Common myeloid progenitor, CD34-positive (primary cell): ENCODE measurements around the gene DHH.

Experiments
- CTCF ChIA-PET: fragments of 350-600 bp; sonication (Branson Sonifier 250); formaldehyde crosslinking; loops from one replicate; lab custom pipeline; 2021; ENCODE audit warnings: antibody characterized with exemption; lab: Charles Lee
- POLR2A ChIA-PET: fragments of 350-600 bp; sonication (Branson Sonifier 250); formaldehyde crosslinking; loops from one replicate; lab custom pipeline; 2021; ENCODE audit warnings: antibody characterized with exemption; lab: Charles Lee
- DNase-seq, 3 donors: peaks; one replicate each; pipeline versions ENCODE4 v3.0.0 to v3.0.0-alpha.2; 2013
- H3K27ac ChIP-seq, 2 experiments: 1 replicate in 1 of 2; 2 replicates in 1 of 2; pipeline ENCODE4 v1.7.0; 2013; ENCODE audit warnings: inconsistent platforms in 2 of 2, low read length in 2 of 2, mild to moderate bottlenecking in 2 of 2, low read depth in 1 of 2, moderate library complexity in 1 of 2; ENCODE audit not compliant: severe bottlenecking in 2 of 2, insufficient read depth in 1 of 2, poor library complexity in 1 of 2
- H3K27me3 ChIP-seq, 5 experiments: replicated peaks in 2 of 5; 1 replicate in 3 of 5; 2 replicates in 2 of 5; pipeline versions ENCODE4 v1.6.1 to v1.7.0; 2013; ENCODE audit warnings: low read length in 4 of 5, mild to moderate bottlenecking in 2 of 5, moderate library complexity in 2 of 5, inconsistent platforms in 1 of 5; ENCODE audit not compliant: insufficient read depth in 5 of 5, control insufficient read depth in 4 of 5
- H3K36me3 ChIP-seq, 4 experiments: 1 replicate in 2 of 4; 2 replicates in 2 of 4; pipeline versions ENCODE4 v1.6.1 to v1.7.0; 2013; ENCODE audit warnings: low read length in 3 of 4, control low read depth in 1 of 4, mild to moderate bottlenecking in 1 of 4; ENCODE audit not compliant: control insufficient read depth in 4 of 4, insufficient read depth in 4 of 4
- H3K4me1 ChIP-seq, 4 experiments: 1 replicate in 3 of 4; 2 replicates in 1 of 4; pipeline versions ENCODE4 v1.6.1 to v1.7.1; 2013; ENCODE audit warnings: low read length in 3 of 4, mild to moderate bottlenecking in 3 of 4, control low read depth in 1 of 4, inconsistent platforms in 1 of 4, moderate library complexity in 1 of 4; ENCODE audit not compliant: control insufficient read depth in 4 of 4, insufficient read depth in 4 of 4; ENCODE audit errors: control extremely low read depth in 1 of 4
- H3K4me3 ChIP-seq, 7 experiments: 1 replicate in 4 of 7; 2 replicates in 3 of 7; pipeline versions ENCODE4 v1.5.1 to v1.7.0; 2013; ENCODE audit warnings: mild to moderate bottlenecking in 7 of 7, low read length in 6 of 7, moderate library complexity in 6 of 7, inconsistent platforms in 2 of 7, low read depth in 2 of 7, control low read depth in 1 of 7; ENCODE audit not compliant: insufficient read depth in 4 of 7, control insufficient read depth in 1 of 7; ENCODE audit errors: extremely low read depth in 1 of 7
- H3K9me3 ChIP-seq, 5 experiments: 1 replicate in 4 of 5; 2 replicates in 1 of 5; pipeline versions ENCODE4 v1.6.1 to v1.7.1; 2013; ENCODE audit warnings: low read length in 4 of 5, mild to moderate bottlenecking in 2 of 5, inconsistent platforms in 1 of 5, low read depth in 1 of 5, moderate library complexity in 1 of 5; ENCODE audit not compliant: control insufficient read depth in 4 of 5, insufficient read depth in 2 of 5; ENCODE audit errors: control extremely low read depth in 1 of 5
- WGBS: methylation state at CpG from one replicate; pipeline ENCODE4 v1.1.5; 2013; ENCODE audit not compliant: insufficient coverage; 5-methylcytosine and 5-hydroxymethylcytosine counted together

Gene DHH

GRCh38 chr12:49041881-49042484 is 52.6 kb downstream of the DHH start:
- DNase-seq: no peak
- WGBS: 97% methylated on average over 11 of the region's 18 CpGs

GRCh38 chr12:49041036-49041880 is 53.3 kb downstream of the DHH start:
- no peaks in the 10 kb centered on the region for H3K27me3 ChIP-seq
- no peak overlapping the region for H3K27ac ChIP-seq
- no peaks in the 10 kb centered on the region for H3K4me1 ChIP-seq
- POLR2A ChIA-PET: no interaction called here
- WGBS: over 99% methylated on average over 17 of the region's 31 CpGs
- CTCF ChIA-PET: interaction anchor here (0.8 to 7.3 kb wide), 10 partner anchors 11 to 116 kb away, joined by 3 to 72 read pairs (median 5); partner anchors contain the start of gene FKBP11
- H3K36me3 ChIP-seq: peaks cover 21 to 96% (median 88%) of the 10 kb centered on the region in 4 experiments
- DNase-seq: no peak
- H3K4me3 ChIP-seq: no peak overlapping the region
- no peaks in the 10 kb centered on the region for H3K9me3 ChIP-seq

More at GRCh38 chr12:49041881-49042484, 52.6 kb downstream of the DHH start:
- Histone ChIP-seq H3K4me3 (no peak overlapping the region), H3K27ac (no peak overlapping the region), H3K36me3 (peaks cover 21 to 98% (median 89%) of the 10 kb centered on the region in 4 experiments), H3K4me1 (no peaks in the 10 kb centered on the region), H3K9me3 (no peaks in the 10 kb centered on the region), H3K27me3 (no peaks in the 10 kb centered on the region)
- ChIA-PET CTCF (interaction anchor here (0.8 to 8.1 kb wide), 11 partner anchors 9 to 117 kb away, joined by 3 to 121 read pairs (median 5); partner anchors contain the start of genes FKBP11 and KMT2D), POLR2A (no interaction called here)

- Histone ChIP-seq H3K4me3 (no peak overlapping the region), H3K27ac (no peak overlapping the region), H3K4me1 (no peaks in the 10 kb centered on the region), H3K36me3 (peaks cover 21 to 94% (median 85%) of the 10 kb centered on the region in 4 experiments), H3K27me3 (no peaks in the 10 kb centered on the region), H3K9me3 (no peaks in the 10 kb centered on the region)
- WGBS: 98% methylated on average over 11 of the region's 14 CpGs
- CTCF ChIA-PET: interaction anchor here (0.6 to 7.3 kb wide), 9 partner anchors 9 to 56 kb away, joined by 3 to 72 read pairs (median 8); no protein-coding TSS in a partner anchor
- DNase-seq: no peak
- POLR2A ChIA-PET: interaction anchor here (0.7 kb wide), 1 partner anchor 56 kb away, joined by 3 read pairs; no protein-coding TSS in a partner anchor
These were observed 54.2 kb downstream of the DHH start for GRCh38 chr12:49040364-49040855.

- no peaks in the 10 kb centered on the region for H3K4me1 ChIP-seq
- CTCF ChIA-PET: interaction anchor here (0.6 to 7.3 kb wide), 12 partner anchors 9 to 67 kb away, joined by 3 to 72 read pairs (median 8); partner anchors contain the start of gene DDN
- POLR2A ChIA-PET: interaction anchor here (0.7 kb wide), 1 partner anchor 55 kb away, joined by 3 read pairs; no protein-coding TSS in a partner anchor
- H3K27ac ChIP-seq: no peak overlapping the region
- no peak for DNase-seq
- WGBS: 97% methylated on average over 24 of the region's 30 CpGs
- H3K36me3 ChIP-seq: peaks cover 21 to 94% (median 86%) of the 10 kb centered on the region in 4 experiments
- no peak overlapping the region for H3K4me3 ChIP-seq
- H3K27me3 ChIP-seq: no peaks in the 10 kb centered on the region
- H3K9me3 ChIP-seq: no peaks in the 10 kb centered on the region
These were observed 54.9 kb downstream of the DHH start for GRCh38 chr12:49039421-49040363.

GRCh38 chr12:49038291-49038955 is 56.2 kb downstream of the DHH start:
- POLR2A ChIA-PET: no interaction called here
- WGBS: 92% methylated on average over 13 of the region's 20 CpGs
- Histone ChIP-seq H3K4me1 (no peaks in the 10 kb centered on the region), H3K4me3 (no peak overlapping the region), H3K36me3 (peaks cover 21 to 94% (median 88%) of the 10 kb centered on the region in 4 experiments), H3K27me3 (no peaks in the 10 kb centered on the region), H3K27ac (no peak overlapping the region), H3K9me3 (no peaks in the 10 kb centered on the region)
- CTCF ChIA-PET: interaction anchor here (0.8 to 7.3 kb wide), 14 partner anchors 9 to 114 kb away, joined by 3 to 72 read pairs (median 8); partner anchors contain the start of genes DDN and WNT1
- no peak for DNase-seq

GRCh38 chr12:49037947-49038237 is 56.7 kb downstream of the DHH start:
- Histone ChIP-seq H3K27ac (no peak overlapping the region), H3K9me3 (no peaks in the 10 kb centered on the region), H3K4me3 (no peak overlapping the region), H3K36me3 (peaks cover 17 to 94% (median 87%) of the 10 kb centered on the region in 4 experiments), H3K4me1 (no peaks in the 10 kb centered on the region), H3K27me3 (no peaks in the 10 kb centered on the region)
- 92% methylated on average over 7 of the region's 7 CpGs for WGBS
- ChIA-PET POLR2A (interaction anchor here (1.4 kb wide), 1 partner anchor 24 kb away, joined by 3 read pairs; no protein-coding TSS in a partner anchor), CTCF (interaction anchor here (1.1 to 10.7 kb wide), 12 partner anchors 8 to 114 kb away, joined by 3 to 121 read pairs (median 8); partner anchors contain the start of genes DDN and WNT1)
- no peak for DNase-seq
